B cell (primary cell): ENCODE results near the gene MAP3K1. TPM values are rescaled to one million over a fixed set of nuclear protein-coding genes. Genes with fewer than 3 reads are reported as not detected.
A peak's percentile ranks its signal among the peaks of the same experiment; 100 is the strongest.

Source experiments
- ATAC-seq: fragments of 200-7000 bp; cut with Tn5 transposase; one replicate; pipeline ENCODE4 v1.10.0; 2021; ENCODE audit warnings: low read depth, mild to moderate bottlenecking, moderate number of reproducible peaks, moderate library complexity
- CTCF ChIA-PET: fragments of 350-600 bp; sonication (Branson Sonifier 250); formaldehyde crosslinking; loops from one replicate; lab custom pipeline; 2021; ENCODE audit warnings: antibody characterized with exemption, inconsistent platforms; lab: Charles Lee
- POLR2A ChIA-PET: fragments of 350-600 bp; sonication (Branson Sonifier 250); formaldehyde crosslinking; loops from one replicate; lab custom pipeline; 2021; ENCODE audit warnings: antibody characterized with exemption; lab: Charles Lee
- DNase-seq: peaks from one replicate; pipeline ENCODE4 v3.0.0; 2013
- H2AFZ ChIP-seq: 2 replicates; pipeline ENCODE4 v1.6.1; 2012; ENCODE audit warnings: mild to moderate bottlenecking, low read depth, low read length; ENCODE audit not compliant: insufficient read depth, poor library complexity, severe bottlenecking
- H3K27ac ChIP-seq, 2 donors: 1 replicate in 1 of 2; 2 replicates in 1 of 2; pipeline ENCODE4 v1.5.1; 2012 to 2013; ENCODE audit warnings: low read length in 2 of 2, mild to moderate bottlenecking in 2 of 2, moderate library complexity in 1 of 2
- H3K27me3 ChIP-seq, 4 experiments: fragments of 200-600 bp in 1 of 4; sonication (generic) in 1 of 4; replicated peaks in 1 of 4; 1 replicate in 2 of 4; 2 replicates in 2 of 4; pipeline versions ENCODE4 v1.6.1 to v1.7.0; 2013 to 2016; ENCODE audit warnings: low read length in 3 of 4, mild to moderate bottlenecking in 2 of 4, mixed read lengths in 1 of 4, moderate library complexity in 1 of 4; ENCODE audit not compliant: insufficient read depth in 4 of 4, control insufficient read depth in 3 of 4; ENCODE audit errors: control extremely low read depth in 1 of 4
- H3K36me3 ChIP-seq, 2 experiments: replicated peaks in 1 of 2; 1 replicate in 1 of 2; 2 replicates in 1 of 2; pipeline versions ENCODE4 v1.6.1 to v1.7.1; 2013; ENCODE audit warnings: low read length in 1 of 2; ENCODE audit not compliant: insufficient read depth in 2 of 2, control insufficient read depth in 1 of 2; ENCODE audit errors: control extremely low read depth in 1 of 2, extremely low read depth in 1 of 2
- H3K4me1 ChIP-seq, 2 donors: fragments of 200-600 bp in 1 of 2; sonication (generic) in 1 of 2; 1 replicate in 1 of 2; 2 replicates in 1 of 2; pipeline versions ENCODE4 v1.5.1 to v1.6.1; 2013 to 2017; ENCODE audit warnings: low read length in 2 of 2; ENCODE audit not compliant: control insufficient read depth in 2 of 2, insufficient read depth in 2 of 2
- H3K4me2 ChIP-seq: replicated peaks from 2 replicates; pipeline ENCODE3; 2012; ENCODE audit warnings: mild to moderate bottlenecking, low read depth, low read length; ENCODE audit not compliant: poor library complexity, severe bottlenecking
- H3K4me3 ChIP-seq, 5 experiments: fragments of 200-600 bp in 1 of 5; sonication (generic) in 1 of 5; 1 replicate in 3 of 5; 2 replicates in 2 of 5; pipeline versions ENCODE4 v1.5.1 to v1.7.0; 2011 to 2016; ENCODE audit warnings: low read length in 4 of 5, mild to moderate bottlenecking in 4 of 5, low read depth in 2 of 5, control low read depth in 1 of 5, moderate library complexity in 1 of 5; ENCODE audit not compliant: insufficient read depth in 1 of 5; ENCODE audit errors: control extremely low read depth in 1 of 5, extremely low read depth in 1 of 5
- H3K79me2 ChIP-seq: fragments of 200-600 bp; sonication (generic); one replicate; pipeline ENCODE4 v1.6.0; 2016; ENCODE audit warnings: low read length; ENCODE audit not compliant: control insufficient read depth, insufficient read depth
- H3K9ac ChIP-seq: fragments of 200-600 bp; sonication (generic); 2 replicates; pipeline ENCODE4 v1.6.1; 2017; ENCODE audit warnings: mild to moderate bottlenecking, low read length, moderate library complexity
- H3K9me3 ChIP-seq, 3 donors: one replicate each; pipeline versions ENCODE4 v1.6.1 to v1.7.1; 2013; ENCODE audit warnings: low read length in 2 of 3; ENCODE audit not compliant: control insufficient read depth in 2 of 3, insufficient read depth in 1 of 3; ENCODE audit errors: control extremely low read depth in 1 of 3
- H4K20me1 ChIP-seq: 2 replicates; pipeline ENCODE4 v1.6.0; 2012; ENCODE audit warnings: mild to moderate bottlenecking, low read length; ENCODE audit not compliant: insufficient read depth, control insufficient read depth, poor library complexity, severe bottlenecking
- H3K27ac Mint-ChIP-seq: one replicate; pipeline ENCODE4 v1.8.0; 2021; ENCODE audit warnings: mixed read lengths
- H3K27me3 Mint-ChIP-seq: one replicate; pipeline ENCODE4 v1.8.0; 2021; ENCODE audit warnings: mixed read lengths
- H3K4me1 Mint-ChIP-seq: one replicate; pipeline ENCODE4 v1.8.0; 2021; ENCODE audit warnings: mixed read lengths
- H3K4me3 Mint-ChIP-seq: one replicate; pipeline ENCODE4 v1.8.0; 2021; ENCODE audit warnings: mixed read lengths
- H3K9me3 Mint-ChIP-seq: one replicate; pipeline ENCODE4 v1.8.0; 2022; ENCODE audit warnings: mixed read lengths; ENCODE audit not compliant: insufficient read depth
- EZH2 ChIP-seq: IDR thresholded peaks from 2 replicates; pipeline ENCODE4 v1.6.1; 2012; ENCODE audit warnings: borderline replicate concordance, low read depth, mild to moderate bottlenecking, moderate library complexity, low read length; ENCODE audit not compliant: insufficient read depth, poor library complexity, severe bottlenecking
- WGBS: methylation state at CpG from one replicate; pipeline ENCODE4 v1.1.5; 2013; ENCODE audit warnings: missing lambda C conversion rate; ENCODE audit not compliant: insufficient coverage; 5-methylcytosine and 5-hydroxymethylcytosine counted together
- intact Hi-C: fragments of 100-400 bp; cut with micrococcal nuclease; formaldehyde crosslinking; loops from one replicate; pipeline ENCODE4 v1.10.0; 2022
- polyA plus RNA-seq: library from polyadenylated mRNA; depleted of rRNA; stranded (reverse); fragments of >200 nt; gene quantifications from 2 replicates; pipeline ENCODE4 v1.2.3, GENCODE V29; 2012
- total RNA-seq, 2 donors: library from RNA; stranded (reverse); fragments of 120-200 nt in 1 of 2; gene quantifications; 1 replicate in 1 of 2; 2 replicates in 1 of 2; pipeline versions ENCODE4 v1.2.3 to v1.2.4, GENCODE V29; 2013 to 2022
- TF ChIP-seq, protein P1 (sequence below): fragments of 200-600 bp; IDR thresholded peaks from one replicate; pipeline ENCODE4 v1.8.0; 2022; ENCODE audit warnings: antibody characterized with exemption, mild to moderate bottlenecking

MAP3K1 gene
- total and polyA plus RNA-seq, 2 donors (not counting 1 experiment from before 2014, with no cell fraction given), result 51.7 to 160 TPM

DNA sequence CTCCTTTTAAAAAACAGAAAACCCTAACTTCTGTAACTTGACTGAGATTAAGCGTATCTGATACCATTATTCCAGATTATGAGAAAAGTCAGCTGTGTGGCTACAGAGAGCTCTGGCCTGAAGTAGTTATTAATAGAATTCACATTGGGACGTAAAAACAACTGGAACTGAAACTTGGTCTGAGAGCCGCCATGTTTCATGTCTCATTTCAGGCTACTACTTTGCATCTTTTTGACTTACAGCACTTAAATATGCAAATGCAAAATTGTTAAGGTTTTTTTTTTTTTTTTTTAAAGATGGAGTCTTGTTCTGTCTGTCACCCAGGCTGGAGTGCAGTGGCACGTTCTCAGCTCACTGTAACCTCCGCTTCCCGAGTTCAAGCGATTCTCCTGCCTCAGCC lies 25.2 kb downstream of the MAP3K1 start:
- Histone ChIP-seq H3K27ac (peak overlapping the region; percentile 49 to 85), H2AFZ (no peak overlapping the region), H3K9me3 (no peaks in the 10 kb centered on the region), H3K4me1 (peaks cover 95 to 97% of the 10 kb centered on the region in 2 donors), H3K4me2 (peak overlapping the region; percentile 40), H3K9ac (no peak overlapping the region), H3K36me3 (peaks cover 0 to 19% of the 10 kb centered on the region in 2 experiments), H4K20me1 (peaks cover 71% of the 10 kb centered on the region), H3K4me3 (no peak overlapping the region), H3K27me3 (no peaks in the 10 kb centered on the region), H3K79me2 (peaks cover 100% of the 10 kb centered on the region)
- intact Hi-C loops, result no loop called here
- TF ChIP-seq EZH2, result no peak
- TF ChIP-seq, protein P1, sequence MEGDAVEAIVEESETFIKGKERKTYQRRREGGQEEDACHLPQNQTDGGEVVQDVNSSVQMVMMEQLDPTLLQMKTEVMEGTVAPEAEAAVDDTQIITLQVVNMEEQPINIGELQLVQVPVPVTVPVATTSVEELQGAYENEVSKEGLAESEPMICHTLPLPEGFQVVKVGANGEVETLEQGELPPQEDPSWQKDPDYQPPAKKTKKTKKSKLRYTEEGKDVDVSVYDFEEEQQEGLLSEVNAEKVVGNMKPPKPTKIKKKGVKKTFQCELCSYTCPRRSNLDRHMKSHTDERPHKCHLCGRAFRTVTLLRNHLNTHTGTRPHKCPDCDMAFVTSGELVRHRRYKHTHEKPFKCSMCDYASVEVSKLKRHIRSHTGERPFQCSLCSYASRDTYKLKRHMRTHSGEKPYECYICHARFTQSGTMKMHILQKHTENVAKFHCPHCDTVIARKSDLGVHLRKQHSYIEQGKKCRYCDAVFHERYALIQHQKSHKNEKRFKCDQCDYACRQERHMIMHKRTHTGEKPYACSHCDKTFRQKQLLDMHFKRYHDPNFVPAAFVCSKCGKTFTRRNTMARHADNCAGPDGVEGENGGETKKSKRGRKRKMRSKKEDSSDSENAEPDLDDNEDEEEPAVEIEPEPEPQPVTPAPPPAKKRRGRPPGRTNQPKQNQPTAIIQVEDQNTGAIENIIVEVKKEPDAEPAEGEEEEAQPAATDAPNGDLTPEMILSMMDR, result no peak
- Mint-ChIP-seq H3K27ac (peak overlapping the region; percentile 81), H3K27me3 (no peaks in the 10 kb centered on the region), H3K4me1 (peaks cover 90% of the 10 kb centered on the region), H3K9me3 (no peaks in the 10 kb centered on the region), H3K4me3 (peak overlapping the region; percentile 67)
- peak; percentile 25 for ATAC-seq
- 88% methylated on average over 4 of the region's 7 CpGs for WGBS
- ChIA-PET CTCF (interaction anchor here (0.6 to 13.6 kb wide), 8 partner anchors 17 to 904 kb away, joined by 3 to 361 read pairs (median 6); no protein-coding TSS in a partner anchor), POLR2A (interaction anchor here (0.7 kb wide), 1 partner anchor 123 kb away, joined by 5 read pairs; no protein-coding TSS in a partner anchor)
- DNase-seq, result peak; percentile 67

DNA sequence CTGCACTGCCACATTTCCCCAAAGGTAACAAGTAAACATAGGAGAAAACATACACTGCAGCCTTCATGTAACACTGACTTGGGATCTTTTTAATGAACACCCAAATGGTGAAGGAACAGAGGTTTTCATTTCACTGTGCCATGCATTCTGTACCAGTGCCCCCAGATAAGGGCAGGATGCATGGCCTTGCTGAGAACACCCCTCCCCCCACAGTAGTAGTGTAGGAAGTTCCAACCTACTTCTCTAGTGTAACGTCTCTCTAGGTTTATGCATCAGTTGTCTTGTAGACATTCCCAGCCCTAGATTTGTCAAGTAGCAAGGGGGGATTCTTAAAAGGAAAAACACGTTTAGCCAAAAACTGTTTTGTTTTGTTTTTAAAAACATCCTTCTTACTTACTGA lies 29.9 kb downstream of the MAP3K1 start:
- no peaks in the 10 kb centered on the region for H3K27me3 Mint-ChIP-seq
- peak; percentile 52 for DNase-seq

More for the DNA sequence above, 29.9 kb downstream of the MAP3K1 start:
- Histone ChIP-seq H3K9me3 (no peaks in the 10 kb centered on the region), H3K36me3 (peaks cover 0 to 21% of the 10 kb centered on the region in 2 experiments), H2AFZ (no peak overlapping the region), H4K20me1 (peaks cover 94% of the 10 kb centered on the region), H3K9ac (no peak overlapping the region), H3K4me2 (peak overlapping the region; percentile 43), H3K27me3 (no peaks in the 10 kb centered on the region), H3K79me2 (peaks cover 100% of the 10 kb centered on the region), H3K27ac (peak overlapping the region in 1 of 2 donors; percentile 85), H3K4me3 (peak overlapping the region in 1 of 5 experiments; percentile 11), H3K4me1 (peaks cover 82 to 98% of the 10 kb centered on the region in 2 donors)
- Mint-ChIP-seq H3K9me3 (no peaks in the 10 kb centered on the region), H3K4me1 (peaks cover 90% of the 10 kb centered on the region), H3K27ac (peak overlapping the region; percentile 73), H3K4me3 (peak overlapping the region; percentile 49)
- ChIA-PET POLR2A (interaction anchor here (0.9 kb wide), 1 partner anchor 10 kb away, joined by 3 read pairs; no protein-coding TSS in a partner anchor), CTCF (interaction anchor here (0.7 to 13.6 kb wide), 2 partner anchors 293 to 577 kb away, joined by 3 to 361 read pairs; no protein-coding TSS in a partner anchor)
- TF ChIP-seq EZH2, result no peak
- TF ChIP-seq, protein P1, result no peak
- WGBS, result no CpG with 5 or more reads among the region's 2 CpGs
- peak; percentile 59 for ATAC-seq
- intact Hi-C loops, result loop anchor here (1.0 kb wide), 1 partner anchor 8 kb away; no protein-coding TSS in a partner anchor
